Psoas muscle (tissue), 8 donors: Measurements from ENCODE around the gene TMEM63B. TPM values are rescaled to one million over a fixed set of nuclear protein-coding genes. Genes with fewer than 3 reads are reported as not detected.

Experiments
- ATAC-seq, 4 donors: fragments of 200-7000 bp; cut with Tn5 transposase; one replicate each; pipeline ENCODE4 v1.9.1; 2020; ENCODE audit warnings: moderate library complexity in 3 of 4, mild to moderate bottlenecking in 2 of 4
- DNase-seq, 2 donors: peaks; one replicate each; pipeline ENCODE4 v3.0.0-alpha.2; 2020
- H3K27ac ChIP-seq: fragments of 200-600 bp; one replicate; pipeline ENCODE4 v1.8.0; 2022
- H3K27me3 ChIP-seq, 3 donors: fragments of 200-600 bp in 1 of 3; one replicate each; pipeline versions ENCODE4 v1.6.1 to v1.8.0; 2013 to 2022; ENCODE audit warnings: low read length in 2 of 3, mild to moderate bottlenecking in 2 of 3, moderate library complexity in 1 of 3; ENCODE audit not compliant: insufficient read depth in 3 of 3
- H3K36me3 ChIP-seq, 2 donors: fragments of 200-600 bp in 1 of 2; one replicate each; pipeline versions ENCODE4 v1.6.1 to v1.8.0; 2013 to 2022; ENCODE audit warnings: low read depth in 1 of 2, mild to moderate bottlenecking in 1 of 2, moderate library complexity in 1 of 2; ENCODE audit not compliant: insufficient read depth in 1 of 2
- H3K4me1 ChIP-seq: fragments of 200-600 bp; one replicate; pipeline ENCODE4 v1.8.0; 2022
- H3K4me3 ChIP-seq: fragments of 200-600 bp; one replicate; pipeline ENCODE4 v1.8.0; 2022; ENCODE audit warnings: mild to moderate bottlenecking
- H3K9me3 ChIP-seq: fragments of 200-600 bp; one replicate; pipeline ENCODE4 v1.8.0; 2022
- WGBS, 3 donors: extraction: QIAGEN DNeasy Blood & Tissue Kit; methylation state at CpG; one replicate each; pipeline versions ENCODE4 v1.1.6 to v1.1.7; 2013; 5-methylcytosine and 5-hydroxymethylcytosine counted together
- intact Hi-C, 2 donors: fragments of 100-400 bp; cut with DNase I; formaldehyde crosslinking; loops; one replicate each; pipeline versions ENCODE4 v1.11.0 to v1.14.2; 2022
- long read RNA-seq, 2 donors: library from polyadenylated mRNA; unstranded; transcript quantifications; one replicate each; pipeline ENCODE4 v2.0.0, GENCODE V29; 2021
- polyA plus RNA-seq, 3 donors: library from polyadenylated mRNA; stranded (reverse); fragments of 200-250 nt; gene quantifications; one replicate each; pipeline ENCODE4 v1.2.3, GENCODE V29; 2013
- total RNA-seq, 4 donors: library from RNA; stranded (reverse); fragmentation: NEBNext Ultra II Directional in 2 of 4; extraction: Animal tissue kit (Norgen Biotek cat#: 25700) in 2 of 4; gene quantifications; one replicate each; pipeline versions ENCODE4 v1.2.1 to v1.2.4, GENCODE V29; 2021 to 2023
- TF ChIP-seq, protein P1 (sequence below): fragments of 200-600 bp; IDR thresholded peaks from one replicate; pipeline ENCODE4 v1.8.0; 2022; ENCODE audit warnings: antibody characterized with exemption
- donor health status: healthy with polysubstance abuse.
- donor health status: DM: no; HTN: no; CAD: no; lungs with moderate emphysema.
- donor health status: Bipolar disorder and iron deficiency.
- donor health status: healthy.
- donor health status: DM: yes; HTN: yes; CAD: no.
- donor health status: DM: no; HTN: no; CAD: no.
- donor health status: DM: no; HTN: no; CAD: no.
- donor health status: DM: yes; HTN: yes; CAD: no.

TMEM63B gene
- total RNA-seq (100 to 1,000 TPM in 1 of 4 donors, 10 to 100 TPM in 3; 32.7 to 121 (median 40.3) TPM), polyA plus RNA-seq (10 to 100 TPM; 23.5 to 39.2 (median 27.9) TPM)
- long read RNA-seq, donor 1, partial matches to known transcripts: 18 of 26 reads
- long read RNA-seq, donor 1, other reads (novel, unspliced or antisense): 7 of 26 reads
- long read RNA-seq, donor 2, partial matches to known transcripts: 8 of 21 reads
- long read RNA-seq, donor 2, other reads (novel, unspliced or antisense): 11 of 21 reads

DNA sequence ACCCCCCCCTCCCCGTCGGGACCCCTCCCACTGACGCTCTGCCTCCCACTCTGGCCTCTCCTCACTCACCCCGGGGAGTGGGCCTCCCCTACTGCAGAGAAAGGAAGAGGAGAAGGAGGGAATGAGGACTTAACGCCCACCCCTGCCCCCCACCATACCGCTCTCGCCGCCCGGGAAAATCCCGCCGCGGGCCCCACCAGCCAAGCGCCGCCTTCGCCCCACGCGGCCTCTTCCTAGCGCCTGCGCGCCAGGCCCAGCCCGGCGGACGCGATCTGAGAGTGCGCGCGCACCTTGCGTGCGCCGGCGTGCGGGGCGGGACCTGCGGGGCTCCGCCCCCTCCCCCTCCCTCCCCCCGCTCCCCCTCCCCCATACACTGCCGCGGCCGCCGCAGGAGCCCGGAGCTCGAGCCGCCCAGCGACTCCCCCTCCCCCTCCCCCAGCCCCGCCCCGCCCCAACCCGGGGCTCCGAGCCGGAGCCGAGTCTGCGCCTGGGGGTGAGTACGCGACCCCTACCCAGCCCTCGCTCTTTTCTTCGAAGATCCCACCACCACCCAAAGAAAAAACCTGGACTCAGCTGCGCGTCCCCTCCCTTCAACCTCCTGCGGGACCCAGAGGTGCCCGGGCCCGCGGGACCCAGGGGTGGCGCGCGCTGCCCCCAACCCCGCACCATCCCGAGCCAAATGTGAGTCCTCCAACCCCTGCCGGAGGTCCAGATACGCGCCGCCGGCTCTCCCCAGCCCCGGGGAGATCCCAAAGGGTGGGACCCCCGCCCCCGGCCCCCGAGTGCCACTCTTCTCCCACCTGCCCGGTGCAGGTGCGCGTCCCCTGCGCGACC lies at the start of gene TMEM63B, which contains the start of gene MRPL14:
TMEM63B (plus strand) TSS at position 369 of the 834 bp plus-strand sequence. CDS start 7,031 bp downstream, outside the sequence.
MRPL14 (minus strand) TSS at position 267 of the 834 bp plus-strand sequence. CDS start 10,841 bp downstream, outside the sequence.
- Histone ChIP-seq H3K4me1 (peaks cover 42% of the 10 kb centered on the region), H3K4me3 (peak within 1 kb of the TSS; percentile 98), H3K9me3 (no peaks in the 10 kb centered on the region), H3K27ac (peak within 1 kb of the TSS; percentile 99), H3K27me3 (no peaks in the 10 kb centered on the region), H3K36me3 (peaks cover 0 to 10% of the 10 kb centered on the region in 2 donors)
- DNase-seq: peak; percentile 89 to 95
- intact Hi-C loops: loop anchor here in 1 of 2 donors (1.0 kb wide), 1 partner anchor 18 kb away; no protein-coding TSS in a partner anchor
- peak; percentile 89 to 93 (median 92) for ATAC-seq
- TF ChIP-seq, protein P1, sequence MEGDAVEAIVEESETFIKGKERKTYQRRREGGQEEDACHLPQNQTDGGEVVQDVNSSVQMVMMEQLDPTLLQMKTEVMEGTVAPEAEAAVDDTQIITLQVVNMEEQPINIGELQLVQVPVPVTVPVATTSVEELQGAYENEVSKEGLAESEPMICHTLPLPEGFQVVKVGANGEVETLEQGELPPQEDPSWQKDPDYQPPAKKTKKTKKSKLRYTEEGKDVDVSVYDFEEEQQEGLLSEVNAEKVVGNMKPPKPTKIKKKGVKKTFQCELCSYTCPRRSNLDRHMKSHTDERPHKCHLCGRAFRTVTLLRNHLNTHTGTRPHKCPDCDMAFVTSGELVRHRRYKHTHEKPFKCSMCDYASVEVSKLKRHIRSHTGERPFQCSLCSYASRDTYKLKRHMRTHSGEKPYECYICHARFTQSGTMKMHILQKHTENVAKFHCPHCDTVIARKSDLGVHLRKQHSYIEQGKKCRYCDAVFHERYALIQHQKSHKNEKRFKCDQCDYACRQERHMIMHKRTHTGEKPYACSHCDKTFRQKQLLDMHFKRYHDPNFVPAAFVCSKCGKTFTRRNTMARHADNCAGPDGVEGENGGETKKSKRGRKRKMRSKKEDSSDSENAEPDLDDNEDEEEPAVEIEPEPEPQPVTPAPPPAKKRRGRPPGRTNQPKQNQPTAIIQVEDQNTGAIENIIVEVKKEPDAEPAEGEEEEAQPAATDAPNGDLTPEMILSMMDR: no peak
- 0 to 1% (median 1%) methylated on average over 39 to 74 of the region's 80 CpGs for WGBS, 3 donors

GRCh38 chr6:44078219-44078826 lies 49.0 kb upstream of the TMEM63B start:
- 85 to 90% (median 89%) methylated on average over 6 of the region's 6 CpGs for WGBS, 3 donors
- H3K9me3 ChIP-seq: no peaks in the 10 kb centered on the region
- H3K36me3 ChIP-seq: no peaks in the 10 kb centered on the region
- DNase-seq (peak in 1 of 2 donors; percentile 22), ATAC-seq (no peak)
- H3K4me1 ChIP-seq: peaks cover 19% of the 10 kb centered on the region
- no peak overlapping the region for H3K27ac ChIP-seq
- no peak overlapping the region for H3K4me3 ChIP-seq
- TF ChIP-seq, protein P1: no peak
- intact Hi-C loops: loop anchor here (2.0 to 10.0 kb wide), 5 partner anchors 126 to 470 kb away; partner anchors contain the start of gene MAD2L1BP (in 1 of the 2)
- no peaks in the 10 kb centered on the region for H3K27me3 ChIP-seq

DNA sequence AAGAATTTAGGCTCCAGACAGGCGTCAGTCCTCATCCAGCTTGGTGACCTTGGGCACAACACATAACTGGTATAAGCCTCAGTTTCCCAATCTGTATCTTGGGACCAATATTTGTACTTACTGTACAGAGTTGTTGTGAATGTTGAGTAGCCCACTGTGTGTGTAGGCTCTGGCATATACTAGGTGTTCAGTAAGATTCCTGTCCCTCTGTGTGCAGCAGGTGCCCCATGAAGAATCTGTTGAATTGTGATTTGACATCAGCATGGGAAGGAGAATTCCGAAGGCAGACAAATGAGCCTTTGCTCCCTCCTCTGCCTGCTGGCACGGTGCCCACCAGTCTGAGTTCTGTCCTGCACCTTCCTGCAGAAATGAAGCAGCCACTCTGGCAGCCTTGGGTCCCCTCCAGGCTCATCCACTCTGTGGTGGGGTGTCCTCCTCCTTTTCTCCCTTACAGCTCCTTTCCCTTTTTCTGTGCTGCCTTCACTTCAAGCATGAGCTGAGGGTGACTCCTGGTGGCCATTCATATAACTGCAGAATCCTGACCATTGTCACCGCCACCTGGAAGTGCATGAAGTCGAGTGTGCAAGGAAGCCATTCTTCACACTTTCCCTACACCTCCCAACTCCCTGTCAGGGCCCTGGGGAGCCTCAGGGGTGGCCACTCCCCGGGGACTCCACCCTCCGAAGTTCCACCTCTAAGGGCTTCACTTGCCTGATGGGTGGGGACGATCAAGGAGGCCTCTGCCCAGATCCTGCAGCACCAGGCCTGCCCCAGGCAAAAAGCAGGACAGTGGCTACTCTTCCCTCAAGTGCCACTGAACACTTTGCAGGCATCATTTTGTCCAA lies 48.3 kb upstream of the TMEM63B start:
- WGBS, 3 donors: 19 to 29% (median 21%) methylated on average over 8 of the region's 8 CpGs
- DNase-seq: peak; percentile 47 to 76
- H3K9me3 ChIP-seq: no peaks in the 10 kb centered on the region

More for the DNA sequence above, 48.3 kb upstream of the TMEM63B start:
- H3K36me3 ChIP-seq: no peaks in the 10 kb centered on the region
- H3K4me3 ChIP-seq: no peak overlapping the region
- H3K27ac ChIP-seq: peak overlapping the region; percentile 23
- TF ChIP-seq, protein P1: peak; percentile 90
- no peaks in the 10 kb centered on the region for H3K27me3 ChIP-seq
- peaks cover 20% of the 10 kb centered on the region for H3K4me1 ChIP-seq
- peak; percentile 43 to 70 (median 60) for ATAC-seq
- intact Hi-C loops: loop anchor here (1.0 to 10.0 kb wide), 7 partner anchors 127 to 470 kb away; partner anchors contain the start of gene MAD2L1BP (in 1 of the 2)
